GM23338 (cell line): ENCODE results near the gene XAB2.
A peak's percentile ranks its signal among the peaks of the same experiment; 100 is the strongest.

Source experiments
- CREB1 ChIP-seq: fragments of 250-450 bp; sonication (Bioruptor Pico); IDR thresholded peaks from 2 replicates; pipeline ENCODE4 v1.5.0; 2020; ENCODE audit warnings: low read depth, mild to moderate bottlenecking, moderate library complexity
- EZH2 ChIP-seq: fragments of 200-600 bp; sonication (generic); IDR thresholded peaks from one replicate; pipeline ENCODE4 v1.8.0; 2017; ENCODE audit warnings: antibody characterized with exemption, mild to moderate bottlenecking, low read depth; ENCODE audit not compliant: unreplicated experiment
- EZH2phosphoT487 ChIP-seq: fragments of 200-600 bp; sonication (generic); IDR thresholded peaks from one replicate; pipeline ENCODE4 v1.8.1; 2018; ENCODE audit warnings: antibody characterized with exemption; ENCODE audit not compliant: unreplicated experiment
- POLR2AphosphoS5 ChIP-seq: IDR thresholded peaks from 2 replicates; pipeline ENCODE4 v1.6.1; 2016; ENCODE audit warnings: antibody characterized with exemption, low read depth
- REST ChIP-seq: IDR thresholded peaks from one replicate; pipeline ENCODE4 v1.6.1; 2018; ENCODE audit warnings: antibody characterized with exemption; ENCODE audit not compliant: unreplicated experiment
- TF ChIP-seq, protein P1 (sequence below), 2 experiments: fragments of 200-600 bp in 1 of 2; sonication (generic) in 1 of 2; conservative IDR thresholded peaks; 2 replicates each; pipeline versions ENCODE4 v1.5.1 to v1.6.1; 2016 to 2017; ENCODE audit warnings: antibody characterized with exemption in 2 of 2, low read depth in 2 of 2, mild to moderate bottlenecking in 2 of 2, moderate library complexity in 1 of 2

GRCh38 chr19:7595466-7596133 lies 33.7 kb downstream of the XAB2 start, which contains the start of gene CAMSAP3:
- TF ChIP-seq, protein P1, sequence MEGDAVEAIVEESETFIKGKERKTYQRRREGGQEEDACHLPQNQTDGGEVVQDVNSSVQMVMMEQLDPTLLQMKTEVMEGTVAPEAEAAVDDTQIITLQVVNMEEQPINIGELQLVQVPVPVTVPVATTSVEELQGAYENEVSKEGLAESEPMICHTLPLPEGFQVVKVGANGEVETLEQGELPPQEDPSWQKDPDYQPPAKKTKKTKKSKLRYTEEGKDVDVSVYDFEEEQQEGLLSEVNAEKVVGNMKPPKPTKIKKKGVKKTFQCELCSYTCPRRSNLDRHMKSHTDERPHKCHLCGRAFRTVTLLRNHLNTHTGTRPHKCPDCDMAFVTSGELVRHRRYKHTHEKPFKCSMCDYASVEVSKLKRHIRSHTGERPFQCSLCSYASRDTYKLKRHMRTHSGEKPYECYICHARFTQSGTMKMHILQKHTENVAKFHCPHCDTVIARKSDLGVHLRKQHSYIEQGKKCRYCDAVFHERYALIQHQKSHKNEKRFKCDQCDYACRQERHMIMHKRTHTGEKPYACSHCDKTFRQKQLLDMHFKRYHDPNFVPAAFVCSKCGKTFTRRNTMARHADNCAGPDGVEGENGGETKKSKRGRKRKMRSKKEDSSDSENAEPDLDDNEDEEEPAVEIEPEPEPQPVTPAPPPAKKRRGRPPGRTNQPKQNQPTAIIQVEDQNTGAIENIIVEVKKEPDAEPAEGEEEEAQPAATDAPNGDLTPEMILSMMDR (conservative IDR thresholded peaks at IDR 0.05; ENCODE audit: low read depth in 2 of 2), result no peak
- 0 out of 2 replicates have a peak, but pooled peaks have one; percentile 40 for TF ChIP-seq POLR2AphosphoS5
- no peak for TF ChIP-seq EZH2
- no peak for TF ChIP-seq REST
- TF ChIP-seq CREB1 (CRISPR knock-in tag), result peak; percentile 47; the same call in 1 of the 2 replicates
- no peak for TF ChIP-seq EZH2phosphoT487
